ENCODE measurements around the gene SPG7.

The SPG7 gene

DNA sequence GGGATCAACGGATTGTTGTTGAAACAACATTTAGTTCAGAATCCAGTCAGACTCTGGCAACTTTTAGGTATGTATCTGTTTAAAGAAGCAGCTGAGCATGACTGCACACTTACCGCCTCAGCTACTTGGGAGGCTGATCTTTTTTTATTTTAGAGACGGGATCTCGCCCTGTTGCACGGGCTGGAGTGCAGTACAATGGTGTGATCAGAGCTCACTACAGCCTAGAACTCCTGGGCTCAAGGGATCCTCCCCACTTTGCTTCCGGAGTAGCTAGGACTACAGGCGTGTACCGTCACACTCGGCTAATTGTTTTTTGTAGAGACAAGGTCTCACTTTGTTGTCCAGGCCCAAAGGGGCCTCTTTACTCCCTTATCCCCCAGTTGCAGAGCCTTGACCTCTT is 2.3 kb downstream of the SPG7 start:
- Mint-ChIP-seq H3K4me3 (no peak overlapping the region), H3K27ac (no peak overlapping the region), H3K36me3 (ENCODE audit: low read depth) (peaks cover 50% of the 10 kb centered on the region), H3K4me1 (ENCODE audit: low read depth) (peaks cover 35% of the 10 kb centered on the region), H3K27me3 (no peaks in the 10 kb centered on the region), H3K9me3 (no peaks in the 10 kb centered on the region)
- intact Hi-C loops (cut with micrococcal nuclease) = no loop called here

DNA sequence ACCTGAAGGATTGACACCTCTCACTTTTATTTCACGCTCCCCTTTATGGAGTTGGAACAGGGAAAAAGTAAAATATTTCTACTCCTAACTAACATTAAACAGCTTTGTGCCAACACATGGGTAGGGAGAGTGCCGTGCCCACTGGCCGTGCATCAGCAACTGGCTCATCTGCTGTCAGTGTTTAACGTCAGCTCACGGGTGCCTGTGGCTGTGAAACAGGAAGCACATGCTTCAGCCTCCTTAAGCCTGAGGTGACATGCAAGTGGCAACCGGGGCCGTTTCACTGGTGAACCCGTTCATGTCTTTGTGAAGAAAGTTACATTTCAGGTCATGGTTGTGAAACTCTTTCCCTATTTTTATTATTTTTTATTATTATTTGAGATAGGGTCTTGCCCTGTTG is 3.2 kb downstream of the SPG7 start:
- Mint-ChIP-seq H3K9me3 (no peaks in the 10 kb centered on the region), H3K36me3 (ENCODE audit: low read depth) (peaks cover 57% of the 10 kb centered on the region), H3K4me1 (ENCODE audit: low read depth) (peaks cover 26% of the 10 kb centered on the region), H3K27ac (no peak overlapping the region), H3K4me3 (no peak overlapping the region), H3K27me3 (no peaks in the 10 kb centered on the region)
- intact Hi-C loops (cut with micrococcal nuclease) = no loop called here

DNA sequence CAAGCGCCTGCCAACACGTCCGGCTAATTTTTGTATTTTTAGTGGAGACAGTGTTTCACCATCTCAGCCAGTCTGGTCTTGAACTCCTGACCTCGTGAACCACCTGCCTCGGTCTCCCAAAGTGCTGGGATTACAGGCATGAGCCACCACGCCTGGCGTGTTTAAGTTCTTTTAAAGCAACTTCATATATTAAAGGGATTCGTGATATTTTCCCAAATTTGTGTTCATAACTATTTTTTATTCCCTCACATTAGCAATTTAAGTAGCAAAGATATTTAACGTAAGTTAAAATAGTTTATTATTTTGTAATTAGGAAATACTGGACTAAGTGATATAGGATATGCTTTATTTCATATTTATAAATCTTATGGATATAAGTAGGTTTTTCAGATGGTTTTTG is 4.2 kb downstream of the SPG7 start:
- peaks cover 16% of the 10 kb centered on the region for H3K4me1 Mint-ChIP-seq (ENCODE audit: low read depth)
- intact Hi-C loops (cut with micrococcal nuclease) = no loop called here
- no peaks in the 10 kb centered on the region for H3K27me3 Mint-ChIP-seq
- H3K27ac Mint-ChIP-seq = no peak overlapping the region
- no peaks in the 10 kb centered on the region for H3K9me3 Mint-ChIP-seq
- no peak overlapping the region for H3K4me3 Mint-ChIP-seq
- peaks cover 68% of the 10 kb centered on the region for H3K36me3 Mint-ChIP-seq (ENCODE audit: low read depth)

DNA sequence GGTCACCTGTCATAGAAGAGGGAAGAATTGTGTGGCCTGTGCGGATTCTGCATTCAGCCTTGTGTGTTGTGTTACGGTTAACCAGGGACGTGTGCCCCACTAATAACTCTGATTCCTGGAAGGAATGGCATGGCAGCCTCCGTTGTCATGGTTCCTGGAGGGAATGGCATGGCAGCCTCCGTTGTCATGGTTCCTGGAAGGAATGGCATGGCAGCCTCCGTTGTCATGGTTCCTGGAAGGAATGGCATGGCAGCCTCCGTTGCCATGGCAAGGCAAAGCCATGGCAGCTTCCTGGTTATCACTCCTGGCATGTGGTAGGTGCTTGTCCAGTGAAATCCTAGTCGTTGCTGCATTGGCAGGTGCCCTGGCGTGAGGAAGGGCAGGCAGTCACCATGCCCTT is 8.9 kb downstream of the SPG7 start:
- intact Hi-C loops (cut with micrococcal nuclease) = no loop called here
- H3K27me3 Mint-ChIP-seq = no peaks in the 10 kb centered on the region
- H3K4me1 Mint-ChIP-seq (ENCODE audit: low read depth) = no peaks in the 10 kb centered on the region
- H3K9me3 Mint-ChIP-seq = no peaks in the 10 kb centered on the region
- H3K27ac Mint-ChIP-seq = no peak overlapping the region
- H3K36me3 Mint-ChIP-seq (ENCODE audit: low read depth) = peaks cover 95% of the 10 kb centered on the region
- no peak overlapping the region for H3K4me3 Mint-ChIP-seq

DNA sequence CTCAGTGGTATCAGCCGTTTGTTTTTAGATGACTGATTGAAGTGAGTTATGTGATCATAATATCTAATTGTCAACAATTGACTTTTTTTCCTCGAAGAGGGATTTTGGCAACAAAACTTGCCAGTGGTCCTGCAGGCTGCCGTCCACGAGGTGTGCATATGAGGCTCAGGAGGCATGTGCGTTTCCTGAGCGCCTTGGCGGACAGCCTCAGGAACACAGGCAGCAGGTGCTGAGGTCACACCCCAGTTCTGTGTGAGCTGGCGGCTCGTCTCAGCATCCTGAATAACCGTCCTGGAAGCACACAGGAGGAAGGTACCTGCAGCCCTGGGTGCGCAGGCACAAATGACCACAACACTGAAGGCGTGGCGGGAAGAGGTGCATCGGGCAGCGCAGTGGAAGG is 11.7 kb downstream of the SPG7 start:
- Mint-ChIP-seq H3K9me3 (no peaks in the 10 kb centered on the region), H3K4me1 (ENCODE audit: low read depth) (no peaks in the 10 kb centered on the region), H3K36me3 (ENCODE audit: low read depth) (peaks cover 97% of the 10 kb centered on the region), H3K27ac (no peak overlapping the region), H3K27me3 (no peaks in the 10 kb centered on the region), H3K4me3 (no peak overlapping the region)
- intact Hi-C loops (cut with micrococcal nuclease) = no loop called here

DNA sequence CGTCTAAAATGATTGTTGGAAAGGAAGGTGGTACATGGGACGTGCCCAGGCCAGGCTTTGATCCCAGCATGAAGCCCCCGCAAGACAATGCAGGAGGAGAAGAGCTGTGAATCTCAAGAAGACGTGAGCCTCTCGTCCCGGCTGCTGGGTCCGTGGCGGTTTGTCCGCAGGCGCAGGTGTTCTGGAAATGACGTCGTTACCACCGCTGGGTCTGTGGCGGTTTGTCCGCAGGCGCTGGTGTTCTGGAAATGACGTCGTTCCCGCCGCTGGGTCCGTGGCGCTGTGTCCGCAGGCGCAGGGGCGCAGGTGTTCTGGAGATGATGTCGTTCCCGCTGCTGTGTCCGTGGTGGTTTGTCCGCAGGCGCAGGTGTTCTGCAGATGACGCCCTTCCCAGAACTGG is 14.1 kb downstream of the SPG7 start:
- H3K4me1 Mint-ChIP-seq (ENCODE audit: low read depth) = no peaks in the 10 kb centered on the region
- H3K36me3 Mint-ChIP-seq (ENCODE audit: low read depth) = peaks cover 100% of the 10 kb centered on the region
- H3K9me3 Mint-ChIP-seq = no peaks in the 10 kb centered on the region
- no peak overlapping the region for H3K27ac Mint-ChIP-seq
- no peaks in the 10 kb centered on the region for H3K27me3 Mint-ChIP-seq
- H3K4me3 Mint-ChIP-seq = no peak overlapping the region
- intact Hi-C loops (cut with micrococcal nuclease) = no loop called here

DNA sequence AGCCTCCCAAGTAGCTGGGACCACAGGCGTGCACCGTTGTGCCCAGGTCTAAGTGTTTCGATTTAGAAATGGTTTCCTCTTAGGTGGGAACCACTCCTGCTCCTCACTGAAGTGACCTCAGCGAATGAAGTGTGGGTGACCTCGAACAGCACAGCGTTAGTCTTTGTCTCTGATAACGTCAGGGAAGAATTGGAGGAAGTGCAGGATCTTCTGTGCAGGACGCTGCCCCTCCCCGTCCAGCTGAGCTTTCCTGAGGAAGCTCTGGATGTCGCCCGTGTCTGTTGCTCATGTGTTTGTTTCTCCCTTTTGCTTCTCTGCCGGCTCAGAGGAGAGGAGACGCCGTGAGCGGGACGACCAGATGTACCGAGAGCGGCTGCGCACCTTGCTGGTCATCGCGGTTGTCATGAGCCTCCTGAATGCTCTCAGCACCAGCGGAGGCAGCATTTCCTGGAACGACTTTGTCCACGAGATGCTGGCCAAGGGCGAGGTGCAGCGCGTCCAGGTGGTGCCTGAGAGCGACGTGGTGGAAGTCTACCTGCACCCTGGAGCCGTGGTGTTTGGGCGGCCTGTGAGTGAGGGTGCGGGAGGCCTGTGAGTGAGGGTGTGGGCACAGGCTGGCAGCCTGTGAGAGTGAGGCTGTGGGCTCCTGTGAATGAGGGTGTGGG is 15.6 kb downstream of the SPG7 start:
- no peak overlapping the region for H3K27ac Mint-ChIP-seq
- H3K36me3 Mint-ChIP-seq (ENCODE audit: low read depth) = peaks cover 100% of the 10 kb centered on the region
- no peaks in the 10 kb centered on the region for H3K9me3 Mint-ChIP-seq
- intact Hi-C loops (cut with micrococcal nuclease) = no loop called here
- H3K27me3 Mint-ChIP-seq = no peaks in the 10 kb centered on the region
- H3K4me3 Mint-ChIP-seq = no peak overlapping the region
- no peaks in the 10 kb centered on the region for H3K4me1 Mint-ChIP-seq (ENCODE audit: low read depth)

DNA sequence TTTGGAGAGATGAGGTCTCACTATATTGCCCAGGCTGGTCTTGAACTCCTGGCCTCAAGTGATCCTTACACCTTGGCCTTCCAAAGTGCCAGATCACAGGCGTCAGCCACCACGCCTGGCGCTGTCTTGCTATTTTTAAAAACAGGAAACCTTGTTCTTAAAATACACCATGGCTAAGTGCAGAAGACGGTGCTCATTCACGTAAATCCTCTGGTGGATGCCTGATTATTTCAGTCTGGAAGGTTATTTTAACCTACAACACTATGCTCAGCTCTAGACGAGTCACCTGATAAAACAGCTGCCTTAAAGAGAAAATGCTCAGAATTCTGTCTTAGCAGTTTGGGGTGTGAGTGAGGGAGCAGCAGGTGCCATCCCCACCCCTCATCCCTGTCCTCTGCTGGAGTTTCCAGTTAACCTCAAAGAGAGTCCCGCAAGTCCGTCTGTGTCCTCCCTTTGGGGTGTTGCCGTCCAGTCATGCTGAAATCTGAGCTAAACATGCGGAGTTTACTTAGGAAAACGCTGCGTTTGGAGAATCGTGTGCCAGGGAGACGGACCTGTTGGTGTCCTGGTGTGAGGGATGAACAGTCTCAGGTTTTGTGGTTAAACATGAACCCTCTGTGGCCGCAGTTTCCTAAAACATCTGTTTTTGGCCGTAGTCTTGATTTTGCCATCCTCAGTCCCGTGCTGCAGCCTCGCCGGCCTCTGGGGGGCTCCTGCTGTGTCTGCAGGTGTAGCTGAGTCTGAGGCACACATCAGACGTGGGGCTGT is 17.1 kb downstream of the SPG7 start:
- H3K4me3 Mint-ChIP-seq = no peak overlapping the region
- peaks cover 100% of the 10 kb centered on the region for H3K36me3 Mint-ChIP-seq (ENCODE audit: low read depth)
- H3K9me3 Mint-ChIP-seq = no peaks in the 10 kb centered on the region
- intact Hi-C loops (cut with micrococcal nuclease) = no loop called here
- H3K27ac Mint-ChIP-seq = no peak overlapping the region
- H3K27me3 Mint-ChIP-seq = no peaks in the 10 kb centered on the region
- H3K4me1 Mint-ChIP-seq (ENCODE audit: low read depth) = no peaks in the 10 kb centered on the region

DNA sequence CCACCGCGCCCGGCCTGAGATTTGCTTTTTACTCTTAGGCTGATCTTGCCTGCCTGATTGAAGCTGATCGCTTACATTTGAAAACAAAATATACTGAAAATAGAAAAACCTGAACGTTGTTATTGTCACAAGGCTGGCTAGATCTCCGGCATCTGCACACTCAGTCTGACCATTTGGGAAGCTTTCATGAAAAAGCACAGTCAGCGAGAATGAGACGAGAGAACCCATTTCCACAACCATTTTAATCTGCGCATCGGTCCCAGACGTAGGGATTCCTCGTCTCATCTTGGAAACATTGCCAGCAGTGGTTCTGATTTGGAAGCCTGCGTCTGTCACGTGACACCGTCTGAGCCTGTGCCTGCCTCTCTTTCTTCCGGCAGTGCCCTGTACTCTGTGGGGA is 20.9 kb downstream of the SPG7 start:
- no peaks in the 10 kb centered on the region for H3K9me3 Mint-ChIP-seq
- intact Hi-C loops (cut with micrococcal nuclease) = no loop called here

DNA sequence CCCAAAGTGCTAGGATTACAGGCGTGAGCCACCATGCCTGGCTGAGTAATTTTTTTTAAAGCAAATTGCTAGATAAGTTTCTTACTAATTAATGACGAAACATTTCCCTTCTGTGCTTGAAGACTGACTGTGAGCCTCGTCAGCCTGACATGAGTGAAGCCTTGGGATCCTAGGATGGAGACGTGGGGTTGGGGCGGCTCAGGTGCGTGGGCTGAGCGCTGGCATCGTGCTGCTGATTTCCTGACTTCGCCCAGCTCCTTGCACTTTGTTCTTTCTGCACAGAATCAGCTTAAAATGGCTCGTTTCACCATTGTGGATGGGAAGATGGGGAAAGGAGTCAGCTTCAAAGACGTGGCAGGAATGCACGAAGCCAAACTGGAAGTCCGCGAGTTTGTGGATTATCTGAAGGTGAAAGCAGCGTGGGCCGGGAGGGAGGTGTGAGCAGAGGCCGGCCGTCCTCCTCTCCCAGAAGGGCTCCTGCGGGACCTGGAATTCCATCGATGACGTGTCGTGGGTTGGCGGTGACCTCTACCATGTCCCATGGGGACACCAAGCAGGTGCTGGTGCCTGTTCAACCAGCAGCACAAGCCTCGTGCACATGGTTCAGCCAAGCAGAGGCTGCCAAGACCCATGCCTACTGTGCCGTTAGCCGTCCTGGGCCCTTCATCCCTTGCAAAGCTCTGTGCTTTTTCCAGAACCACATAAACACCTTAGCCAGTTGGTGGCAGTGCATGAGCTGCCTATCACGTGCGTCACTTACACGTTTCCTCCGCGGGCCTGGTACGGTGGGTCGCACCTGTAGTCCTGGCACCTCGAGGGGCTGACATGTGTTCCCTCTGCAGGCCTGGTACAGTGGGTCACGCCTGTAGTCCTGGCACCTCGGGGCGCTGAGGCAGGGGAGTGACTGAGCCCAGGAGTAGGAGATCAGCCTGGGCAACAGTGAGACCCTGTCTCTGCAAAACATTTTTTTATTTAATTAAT is 22.5 kb downstream of the SPG7 start:
- Mint-ChIP-seq H3K27ac (no peak overlapping the region), H3K36me3 (ENCODE audit: low read depth) (peaks cover 99% of the 10 kb centered on the region), H3K27me3 (no peaks in the 10 kb centered on the region), H3K9me3 (no peaks in the 10 kb centered on the region), H3K4me1 (ENCODE audit: low read depth) (peaks cover 25% of the 10 kb centered on the region), H3K4me3 (no peak overlapping the region)
- intact Hi-C loops (cut with micrococcal nuclease) = no loop called here

More for the DNA sequence above, 20.9 kb downstream of the SPG7 start:
- Mint-ChIP-seq H3K4me3 (no peak overlapping the region), H3K27me3 (no peaks in the 10 kb centered on the region), H3K4me1 (ENCODE audit: low read depth) (peaks cover 10% of the 10 kb centered on the region), H3K27ac (no peak overlapping the region), H3K36me3 (ENCODE audit: low read depth) (peaks cover 100% of the 10 kb centered on the region)

DNA sequence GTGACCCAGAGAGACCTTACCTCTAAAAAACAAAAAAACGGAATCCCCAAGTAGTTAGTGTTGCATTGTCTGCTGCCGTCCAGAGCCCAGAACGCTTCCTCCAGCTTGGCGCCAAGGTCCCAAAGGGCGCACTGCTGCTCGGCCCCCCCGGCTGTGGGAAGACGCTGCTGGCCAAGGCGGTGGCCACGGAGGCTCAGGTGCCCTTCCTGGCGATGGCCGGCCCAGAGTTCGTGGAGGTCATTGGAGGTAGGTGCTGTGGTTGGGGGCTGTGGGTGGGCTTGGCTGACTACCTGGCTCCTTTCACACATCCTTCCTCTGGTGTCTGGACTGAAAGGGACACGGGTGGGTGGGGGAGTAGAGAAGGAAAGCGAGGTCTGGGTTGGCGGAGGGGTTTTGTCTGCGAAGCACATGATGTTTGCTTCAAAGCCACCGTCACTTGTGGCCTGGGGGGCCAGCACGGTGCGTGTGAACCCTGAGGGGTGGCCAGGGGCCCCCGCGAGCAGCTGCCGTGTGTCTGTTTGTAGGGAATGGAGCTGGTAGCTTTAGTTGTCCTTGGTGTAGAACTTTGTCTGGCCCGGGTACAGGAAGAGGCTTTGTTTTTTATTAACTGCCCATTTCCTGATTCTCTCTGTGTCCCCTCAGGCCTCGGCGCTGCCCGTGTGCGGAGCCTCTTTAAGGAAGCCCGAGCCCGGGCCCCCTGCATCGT is 23.8 kb downstream of the SPG7 start:
- H3K4me1 Mint-ChIP-seq (ENCODE audit: low read depth) = peaks cover 25% of the 10 kb centered on the region
- no peaks in the 10 kb centered on the region for H3K27me3 Mint-ChIP-seq
- intact Hi-C loops (cut with micrococcal nuclease) = no loop called here
- H3K36me3 Mint-ChIP-seq (ENCODE audit: low read depth) = peaks cover 97% of the 10 kb centered on the region
- no peak overlapping the region for H3K27ac Mint-ChIP-seq
- H3K9me3 Mint-ChIP-seq = no peaks in the 10 kb centered on the region
- H3K4me3 Mint-ChIP-seq = no peak overlapping the region

DNA sequence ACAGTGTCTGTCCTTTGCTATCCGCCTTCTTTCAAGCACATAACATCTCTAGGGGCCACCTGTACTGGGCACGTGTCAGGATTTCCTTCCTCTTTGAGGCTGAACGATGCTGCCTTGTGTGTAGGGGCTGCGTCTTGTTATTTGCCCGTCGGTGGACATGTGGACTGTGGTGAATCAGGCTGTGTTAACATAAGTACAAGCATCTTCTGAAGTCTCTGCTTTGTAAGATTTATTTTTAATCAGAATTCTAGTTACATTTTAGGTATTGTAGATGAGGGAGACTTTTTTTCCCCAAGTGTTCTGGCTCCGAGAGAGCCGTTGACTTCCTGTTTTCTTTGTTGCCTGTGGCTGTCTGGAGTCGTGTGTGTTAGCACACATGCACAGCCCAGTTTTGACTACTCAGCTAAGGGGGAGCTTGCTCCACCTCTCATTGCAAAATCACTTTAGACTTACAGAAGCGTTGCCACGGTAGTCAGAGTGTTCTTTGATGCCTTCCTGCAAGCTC is 26.1 kb downstream of the SPG7 start:
- Mint-ChIP-seq H3K36me3 (ENCODE audit: low read depth) (peaks cover 93% of the 10 kb centered on the region), H3K4me1 (ENCODE audit: low read depth) (peaks cover 25% of the 10 kb centered on the region), H3K4me3 (peak overlapping the region; percentile 49), H3K27me3 (no peaks in the 10 kb centered on the region), H3K9me3 (no peaks in the 10 kb centered on the region), H3K27ac (peak overlapping the region; percentile 81)
- intact Hi-C loops (cut with micrococcal nuclease) = no loop called here

DNA sequence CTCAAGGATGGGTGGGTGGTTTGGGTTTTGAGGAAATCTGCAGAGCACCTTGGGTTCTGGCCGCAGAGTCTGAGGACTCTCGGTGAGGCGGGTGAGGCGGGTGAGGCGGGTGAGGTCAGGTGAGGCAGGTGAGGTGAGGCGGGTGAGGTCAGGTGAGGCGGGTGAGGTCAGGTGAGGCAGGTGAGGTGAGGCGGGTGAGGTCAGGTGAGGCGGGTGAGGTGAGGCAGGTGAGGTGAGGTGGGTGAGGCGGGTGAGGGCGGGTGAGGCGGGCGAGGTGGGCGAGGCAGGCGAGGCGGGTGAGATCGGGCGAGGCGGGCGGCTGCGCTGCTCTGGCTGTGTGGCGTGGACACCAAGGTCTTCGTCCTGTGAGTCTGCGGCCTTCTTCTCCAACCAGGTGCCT is 28.2 kb downstream of the SPG7 start:
- Mint-ChIP-seq H3K9me3 (no peaks in the 10 kb centered on the region), H3K27me3 (no peaks in the 10 kb centered on the region), H3K4me3 (no peak overlapping the region), H3K27ac (no peak overlapping the region), H3K36me3 (ENCODE audit: low read depth) (peaks cover 90% of the 10 kb centered on the region), H3K4me1 (ENCODE audit: low read depth) (peaks cover 25% of the 10 kb centered on the region)
- intact Hi-C loops (cut with micrococcal nuclease) = no loop called here
